GM12891 (cell line): Measurements from ENCODE around the gene SLC25A52.

Experiments
- POLR2A ChIP-seq: IDR thresholded peaks from 2 replicates; pipeline ENCODE4 v1.6.1; 2011; ENCODE audit warnings: low read depth, low read length, control low read depth
- POLR2AphosphoS5 ChIP-seq: IDR thresholded peaks from 2 replicates; pipeline ENCODE4 v1.6.1; 2011; ENCODE audit warnings: low read depth, low read length, control low read depth
- SPI1 ChIP-seq: IDR thresholded peaks from 2 replicates; pipeline ENCODE4 v1.6.1; 2011; ENCODE audit warnings: low read depth, low read length, control low read depth
- TAF1 ChIP-seq: IDR thresholded peaks from 2 replicates; pipeline ENCODE4 v1.6.1; 2011; ENCODE audit warnings: low read depth, low read length, control low read depth

DNA sequence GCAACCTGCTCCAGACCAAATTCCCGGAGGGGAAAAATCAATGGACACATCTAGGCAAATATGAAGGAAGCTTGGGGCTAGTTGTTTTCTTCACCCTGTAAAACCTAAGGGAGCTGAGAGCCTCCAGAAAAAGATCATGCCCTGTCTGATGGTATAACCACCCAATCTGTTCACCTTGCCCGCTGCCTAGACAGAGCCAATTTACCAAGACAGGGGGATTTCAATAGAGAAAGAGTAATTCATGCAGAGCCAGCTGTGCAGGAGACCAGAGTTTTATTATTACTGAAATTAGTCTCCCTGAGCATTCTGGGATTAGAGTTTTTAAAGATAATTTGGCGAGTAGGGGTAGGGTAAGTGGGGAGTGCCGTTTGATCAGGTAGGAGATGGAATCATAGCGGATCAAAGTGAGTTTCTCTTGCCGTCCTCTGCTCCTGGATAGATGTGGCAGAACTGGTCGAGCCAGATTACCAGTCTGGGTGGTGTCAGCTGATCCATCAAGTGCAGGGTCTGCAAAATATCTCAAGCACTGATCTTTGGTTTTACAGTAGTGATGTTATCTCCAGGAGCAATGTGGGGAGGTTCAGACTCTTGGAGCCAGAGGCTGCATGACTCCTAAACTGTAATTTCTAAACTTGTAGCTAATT lies 41.2 kb downstream of the SLC25A52 start:
- TF ChIP-seq SPI1 (no peak), POLR2A (no peak), TAF1 (no peak), POLR2AphosphoS5 (no peak)
